Natural killer cell (primary cell): ENCODE results near the gene LGALS3. TPM values are rescaled to one million over a fixed set of nuclear protein-coding genes. Genes with fewer than 3 reads are reported as not detected.
A peak's percentile ranks its signal among the peaks of the same experiment; 100 is the strongest.

Experiments used
- ATAC-seq, 3 donors: fragments of 150-1000 bp in 2 of 3; fragments of 200-7000 bp in 1 of 3; cut with Tn5 transposase; 1 replicate in 1 of 3; 2 replicates in 2 of 3; pipeline ENCODE4 v1.10.0; 2021; ENCODE audit warnings: mild to moderate bottlenecking in 2 of 3, moderate library complexity in 2 of 3
- DNase-seq, 2 donors: peaks; one replicate each; pipeline versions ENCODE4 v3.0.0 to v3.0.0-alpha.2; 2013 to 2021; ENCODE audit warnings: mixed read lengths in 1 of 2
- H3K27ac ChIP-seq: one replicate; pipeline ENCODE4 v1.5.1; 2013; ENCODE audit warnings: mild to moderate bottlenecking, low read length
- H3K27me3 ChIP-seq: one replicate; pipeline ENCODE4 v1.6.1; 2013; ENCODE audit warnings: low read length; ENCODE audit not compliant: control insufficient read depth, insufficient read depth
- H3K36me3 ChIP-seq: one replicate; pipeline ENCODE4 v1.6.1; 2013; ENCODE audit warnings: low read length; ENCODE audit not compliant: control insufficient read depth, insufficient read depth
- H3K4me1 ChIP-seq: one replicate; pipeline ENCODE4 v1.6.1; 2013; ENCODE audit warnings: low read length; ENCODE audit not compliant: control insufficient read depth, insufficient read depth
- H3K4me3 ChIP-seq: one replicate; pipeline ENCODE4 v1.5.1; 2013; ENCODE audit warnings: low read length
- H3K9me3 ChIP-seq: one replicate; pipeline ENCODE4 v1.6.1; 2013; ENCODE audit warnings: low read length; ENCODE audit not compliant: control insufficient read depth, insufficient read depth
- H3K27ac Mint-ChIP-seq, 2 donors: one replicate each; pipeline ENCODE4 v1.8.0; 2022; ENCODE audit warnings: mild to moderate bottlenecking in 2 of 2, mixed read lengths in 2 of 2, moderate library complexity in 1 of 2
- H3K27me3 Mint-ChIP-seq, 2 donors: one replicate each; pipeline ENCODE4 v1.8.0; 2022; ENCODE audit warnings: low read depth in 2 of 2, mixed read lengths in 2 of 2
- H3K36me3 Mint-ChIP-seq: one replicate; pipeline ENCODE4 v1.8.0; 2022; ENCODE audit warnings: mixed read lengths
- H3K4me1 Mint-ChIP-seq, 2 donors: one replicate each; pipeline ENCODE4 v1.8.0; 2022; ENCODE audit warnings: mixed read lengths in 2 of 2
- H3K4me3 Mint-ChIP-seq: one replicate; pipeline ENCODE4 v1.8.0; 2022; ENCODE audit warnings: mild to moderate bottlenecking, moderate library complexity, mixed read lengths
- H3K9me3 Mint-ChIP-seq, 2 donors: one replicate each; pipeline ENCODE4 v1.8.0; 2022; ENCODE audit warnings: mixed read lengths in 2 of 2
- WGBS: methylation state at CpG from one replicate; pipeline ENCODE4 v1.1.7; 2013; ENCODE audit warnings: missing lambda C conversion rate; ENCODE audit not compliant: insufficient coverage; 5-methylcytosine and 5-hydroxymethylcytosine counted together
- intact Hi-C: fragments of 100-400 bp; cut with micrococcal nuclease; formaldehyde crosslinking; loops from one replicate; pipeline ENCODE4 v1.14.2; 2022
- total RNA-seq, 4 donors: library from RNA; stranded (reverse); fragments of 120-200 nt in 1 of 4; gene quantifications; one replicate each; pipeline versions ENCODE4 v1.2.3 to v1.2.4, GENCODE V29; 2013 to 2022
- TF ChIP-seq, protein P1 (sequence below): fragments of 200-600 bp; IDR thresholded peaks from one replicate; pipeline ENCODE4 v1.8.0; 2022; ENCODE audit warnings: antibody characterized with exemption

The LGALS3 gene
- total RNA-seq, 3 donors from 2014 or later (not counting 1 experiment from before 2014, with no cell fraction given): 10.8 to 35.7 (median 17.1) TPM

DNA sequence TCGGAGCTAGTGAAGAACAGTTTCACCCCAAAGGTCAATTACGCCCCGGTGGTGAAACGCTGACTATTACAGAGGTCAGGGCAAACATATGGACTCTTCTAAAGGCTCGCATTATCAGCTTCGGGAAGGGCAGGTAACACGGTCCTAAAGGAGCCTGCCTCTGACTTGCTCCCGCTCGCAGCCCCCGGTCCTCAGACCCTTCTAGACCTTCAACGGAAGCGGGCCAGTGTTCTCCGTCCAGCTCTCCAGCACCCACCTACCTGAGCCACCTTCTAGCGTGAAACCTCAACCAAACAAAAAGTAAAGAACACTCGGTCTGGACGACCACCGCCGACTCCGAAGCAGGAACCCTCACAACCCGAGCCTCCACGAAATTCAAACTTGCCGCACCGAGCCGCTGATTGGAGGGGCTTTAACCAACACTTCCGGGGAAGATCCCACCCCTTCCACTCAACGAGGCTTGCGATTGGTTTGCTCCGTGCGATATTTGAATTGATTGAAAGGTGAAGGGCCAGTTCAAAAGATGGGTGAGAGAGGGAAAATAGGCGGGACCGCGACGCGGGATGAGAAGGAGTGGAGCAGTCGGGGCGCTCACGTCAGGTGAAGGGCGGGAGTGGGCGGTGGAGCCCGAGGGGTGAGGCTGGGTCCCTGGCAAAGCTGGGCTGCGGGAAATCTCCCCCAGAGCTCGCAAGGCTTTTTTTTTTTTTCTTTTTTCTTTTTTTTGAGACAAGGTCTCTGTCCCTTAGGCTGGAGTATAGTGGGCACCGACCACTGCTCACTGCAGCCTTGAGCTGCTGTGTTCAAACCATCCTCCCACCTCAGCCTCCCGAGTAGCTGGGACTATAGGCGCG is 62.4 kb downstream of the LGALS3 start, which contains the start of gene DLGAP5:
DLGAP5 (minus strand) TSS at position 383 of the 851 bp plus-strand sequence. CDS start 2,406 bp downstream, outside the sequence.
- peak within 1 kb of the TSS; percentile 12 for H3K27ac ChIP-seq
- H3K9me3 ChIP-seq: no peaks in the 10 kb centered on the region
- peaks cover 11% of the 10 kb centered on the region for H3K4me1 ChIP-seq
- TF ChIP-seq, protein P1, sequence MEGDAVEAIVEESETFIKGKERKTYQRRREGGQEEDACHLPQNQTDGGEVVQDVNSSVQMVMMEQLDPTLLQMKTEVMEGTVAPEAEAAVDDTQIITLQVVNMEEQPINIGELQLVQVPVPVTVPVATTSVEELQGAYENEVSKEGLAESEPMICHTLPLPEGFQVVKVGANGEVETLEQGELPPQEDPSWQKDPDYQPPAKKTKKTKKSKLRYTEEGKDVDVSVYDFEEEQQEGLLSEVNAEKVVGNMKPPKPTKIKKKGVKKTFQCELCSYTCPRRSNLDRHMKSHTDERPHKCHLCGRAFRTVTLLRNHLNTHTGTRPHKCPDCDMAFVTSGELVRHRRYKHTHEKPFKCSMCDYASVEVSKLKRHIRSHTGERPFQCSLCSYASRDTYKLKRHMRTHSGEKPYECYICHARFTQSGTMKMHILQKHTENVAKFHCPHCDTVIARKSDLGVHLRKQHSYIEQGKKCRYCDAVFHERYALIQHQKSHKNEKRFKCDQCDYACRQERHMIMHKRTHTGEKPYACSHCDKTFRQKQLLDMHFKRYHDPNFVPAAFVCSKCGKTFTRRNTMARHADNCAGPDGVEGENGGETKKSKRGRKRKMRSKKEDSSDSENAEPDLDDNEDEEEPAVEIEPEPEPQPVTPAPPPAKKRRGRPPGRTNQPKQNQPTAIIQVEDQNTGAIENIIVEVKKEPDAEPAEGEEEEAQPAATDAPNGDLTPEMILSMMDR: no peak
- no peaks in the 10 kb centered on the region for H3K36me3 Mint-ChIP-seq
- peak within 1 kb of the TSS; percentile 60 to 86 for H3K27ac Mint-ChIP-seq
- H3K4me1 Mint-ChIP-seq: peaks cover 16 to 21% of the 10 kb centered on the region in 2 donors
- peak within 1 kb of the TSS; percentile 89 for H3K4me3 Mint-ChIP-seq
- intact Hi-C loops: no loop called here
- 2% methylated on average over 42 of the region's 46 CpGs for WGBS
- peak within 1 kb of the TSS; percentile 39 for H3K4me3 ChIP-seq
- no peaks in the 10 kb centered on the region for H3K36me3 ChIP-seq
- H3K27me3 Mint-ChIP-seq: no peaks in the 10 kb centered on the region
- H3K9me3 Mint-ChIP-seq: no peaks in the 10 kb centered on the region
- DNase-seq: peak; percentile 77 to 95
- peak; percentile 99 for ATAC-seq
- no peaks in the 10 kb centered on the region for H3K27me3 ChIP-seq

DNA sequence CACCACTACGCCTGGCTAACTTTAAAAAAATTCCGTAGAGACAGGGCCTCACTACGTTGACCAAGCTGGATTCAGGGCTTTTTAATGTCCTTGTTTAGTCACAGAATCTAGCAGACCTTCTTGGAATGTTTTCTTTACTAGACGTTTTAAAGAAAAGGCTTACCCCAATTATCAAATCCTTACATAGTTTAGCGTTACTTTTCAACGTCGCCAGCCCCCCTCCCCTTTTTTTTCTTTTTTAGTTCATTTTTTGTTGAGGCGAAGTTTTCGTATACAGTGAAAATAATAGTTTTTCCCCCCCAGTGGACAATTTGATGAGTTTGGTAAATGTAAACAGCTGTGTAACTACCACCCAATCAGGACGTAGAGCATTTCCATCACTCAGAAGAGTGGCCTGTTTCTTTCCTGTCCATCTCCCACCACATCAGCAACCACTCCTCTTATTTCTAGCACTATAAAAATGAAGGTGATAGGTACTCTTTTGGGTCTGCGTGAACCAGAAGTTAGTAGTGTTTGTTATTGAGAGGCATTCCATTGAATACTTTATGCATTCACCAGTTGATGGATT is 63.1 kb downstream of the LGALS3 start:
- TF ChIP-seq, protein P1: no peak
- Mint-ChIP-seq H3K9me3 (no peaks in the 10 kb centered on the region), H3K27me3 (no peaks in the 10 kb centered on the region), H3K4me3 (peak overlapping the region; percentile 89), H3K4me1 (peaks cover 16 to 21% of the 10 kb centered on the region in 2 donors), H3K27ac (peak overlapping the region; percentile 60 to 86), H3K36me3 (no peaks in the 10 kb centered on the region)
- DNase-seq (no peak), ATAC-seq (no peak)
- WGBS: 66% methylated on average over 8 of the region's 11 CpGs
- H3K36me3 ChIP-seq: no peaks in the 10 kb centered on the region
- H3K4me3 ChIP-seq: peak overlapping the region; percentile 39
- H3K9me3 ChIP-seq: no peaks in the 10 kb centered on the region
- intact Hi-C loops: no loop called here
- peak overlapping the region; percentile 12 for H3K27ac ChIP-seq
- H3K4me1 ChIP-seq: peaks cover 11% of the 10 kb centered on the region
- no peaks in the 10 kb centered on the region for H3K27me3 ChIP-seq

DNA sequence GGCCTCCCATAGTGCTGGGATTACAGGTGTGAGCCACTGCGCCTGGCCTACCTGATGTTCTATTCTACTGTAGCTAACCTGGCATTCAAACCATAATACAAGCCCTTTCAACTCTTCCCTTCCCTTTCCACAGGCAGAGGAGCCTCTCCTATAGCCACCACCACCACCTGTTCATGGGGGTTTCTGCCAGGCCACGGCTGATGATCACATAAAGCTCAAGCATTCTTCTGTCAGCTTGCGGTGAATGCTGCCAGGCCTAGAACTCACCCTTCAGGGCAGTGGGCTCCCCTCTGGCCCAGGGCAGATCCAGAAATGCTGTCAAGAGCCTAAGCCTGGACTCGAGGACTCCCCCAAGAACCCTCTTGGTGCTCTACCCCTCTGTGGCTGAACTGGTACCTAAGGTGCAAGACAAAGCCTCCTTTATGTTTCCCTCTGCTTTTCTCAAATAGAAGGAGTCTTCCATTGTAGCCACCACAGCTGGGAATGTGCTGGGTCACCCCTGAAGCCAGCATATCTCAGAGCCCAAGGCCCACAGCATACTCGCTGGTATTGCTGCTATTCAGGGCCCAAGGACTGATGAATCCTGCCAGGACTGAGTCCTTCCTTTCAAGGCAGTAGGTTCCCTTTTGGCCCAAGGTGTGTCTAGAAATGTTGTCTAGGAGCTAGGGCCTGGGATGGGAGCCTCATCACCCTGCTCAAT is 65.8 kb downstream of the LGALS3 start:
- Histone ChIP-seq H3K4me1 (peaks cover 11% of the 10 kb centered on the region), H3K27me3 (no peaks in the 10 kb centered on the region), H3K27ac (no peak overlapping the region), H3K9me3 (no peaks in the 10 kb centered on the region), H3K36me3 (no peaks in the 10 kb centered on the region), H3K4me3 (no peak overlapping the region)
- Mint-ChIP-seq H3K27ac (no peak overlapping the region), H3K4me3 (no peak overlapping the region), H3K27me3 (peaks cover 0 to 8% of the 10 kb centered on the region in 2 donors), H3K36me3 (no peaks in the 10 kb centered on the region), H3K4me1 (peaks cover 16 to 21% of the 10 kb centered on the region in 2 donors), H3K9me3 (no peaks in the 10 kb centered on the region)
- DNase-seq: no peak
- TF ChIP-seq, protein P1: no peak
- no peak for ATAC-seq
- WGBS: 98% methylated on average over 5 of the region's 5 CpGs
- intact Hi-C loops: no loop called here

Other genes starting within 250 kb of the LGALS3 start
- gene GCH1, start 226.4 kb upstream of the LGALS3 start, total RNA-seq: 10 to 100 TPM; 51.7 to 71.5 (median 52.6) TPM
- gene WDHD1, start 102.2 kb upstream of the LGALS3 start, total RNA-seq: 1 to 10 TPM; 4.5 to 5.4 (median 5.3) TPM
- 10 to 100 TPM; 17.6 to 21.9 (median 21.9) TPM for gene SOCS4, start 102.0 kb upstream of the LGALS3 start, total RNA-seq
- gene MAPK1IP1L, start 77.6 kb upstream of the LGALS3 start, total RNA-seq: 100 to 1,000 TPM; 119 to 140 (median 127) TPM
- 1 to 10 TPM in 1 of 3 donors, under 1 TPM in 2; 0.15 to 1.9 (median 0.54) TPM for gene DLGAP5, start 62.3 kb downstream of the LGALS3 start, total RNA-seq
- gene FBXO34, start 142.2 kb downstream of the LGALS3 start, total RNA-seq: 10 to 100 TPM; 34.7 to 39.3 (median 36.6) TPM